ENCODE measurements around the gene CAND1. TPM values are rescaled to one million over a fixed set of nuclear protein-coding genes. Genes with fewer than 3 reads are reported as not detected.

CAND1 gene
- total RNA-seq, 1 donor from 2014 or later, result 284 TPM

GRCh38 chr12:67322580-67322979, 53.4 kb downstream of the CAND1 start:
- Histone ChIP-seq H3K36me3 (no peaks in the 10 kb centered on the region), H3K4me1 (no peaks in the 10 kb centered on the region), H3K79me2 (ENCODE audit: low read depth) (no peaks in the 10 kb centered on the region), H3K9me3 (ENCODE audit: low read depth) (no peaks in the 10 kb centered on the region), H3K4me3 (no peak overlapping the region), H3F3A (ENCODE audit: low read depth) (no peaks in the 10 kb centered on the region), H3K27ac (no peak overlapping the region), H2AFZ (replicated peaks) (no peak overlapping the region), H3K9ac (no peak overlapping the region), H3K4me2 (no peak overlapping the region), H4K20me1 (ENCODE audit: low read depth) (no peaks in the 10 kb centered on the region), H3K27me3 (no peaks in the 10 kb centered on the region)
- TF ChIP-seq EZH2 (IDR thresholded peaks at IDR 0.05), result no peak
- no peak for TF ChIP-seq EZH2phosphoT487 (IDR thresholded peaks at IDR 0.05)
- TF ChIP-seq CTCF (IDR thresholded peaks at IDR 0.05), result no peak
- no peaks in the 10 kb centered on the region for H3K4me1 Mint-ChIP-seq
- no peak overlapping the region for H3K27ac Mint-ChIP-seq
- H3K9me3 Mint-ChIP-seq, result peaks cover 6% of the 10 kb centered on the region
- no peak for DNase-seq (ENCODE audit: low spot score)
- peaks cover 32% of the 10 kb centered on the region for H3K36me3 Mint-ChIP-seq
- no peak overlapping the region for H3K4me3 Mint-ChIP-seq
- peaks cover 2% of the 10 kb centered on the region for H3K27me3 Mint-ChIP-seq (ENCODE audit: insufficient read depth, low read depth)

- H3K4me3 ChIP-seq, result no peak overlapping the region
- H3K79me2 ChIP-seq (ENCODE audit: low read depth), result no peaks in the 10 kb centered on the region
- no peak for DNase-seq (ENCODE audit: low spot score)
- H3K4me1 ChIP-seq, result no peaks in the 10 kb centered on the region
- no peaks in the 10 kb centered on the region for H4K20me1 ChIP-seq (ENCODE audit: low read depth)
- TF ChIP-seq EZH2 (IDR thresholded peaks at IDR 0.05) (no peak), EZH2phosphoT487 (IDR thresholded peaks at IDR 0.05) (no peak), CTCF (IDR thresholded peaks at IDR 0.05) (no peak)
- peaks cover 30% of the 10 kb centered on the region for H3K36me3 Mint-ChIP-seq
- no peaks in the 10 kb centered on the region for H3F3A ChIP-seq (ENCODE audit: low read depth)
- no peak overlapping the region for H3K27ac Mint-ChIP-seq
- H3K36me3 ChIP-seq, result no peaks in the 10 kb centered on the region
- H3K4me3 Mint-ChIP-seq, result no peak overlapping the region
- no peak overlapping the region for H3K4me2 ChIP-seq
- H3K4me1 Mint-ChIP-seq, result no peaks in the 10 kb centered on the region
- no peak overlapping the region for H3K9ac ChIP-seq
- peaks cover 2% of the 10 kb centered on the region for H3K27me3 Mint-ChIP-seq (ENCODE audit: insufficient read depth, low read depth)
- no peaks in the 10 kb centered on the region for H3K9me3 ChIP-seq (ENCODE audit: low read depth)
- no peak overlapping the region for H3K27ac ChIP-seq
- no peak overlapping the region for H2AFZ ChIP-seq (replicated peaks)
- no peaks in the 10 kb centered on the region for H3K27me3 ChIP-seq
- peaks cover 6% of the 10 kb centered on the region for H3K9me3 Mint-ChIP-seq
Observed at GRCh38 chr12:67323007-67323406, 53.8 kb downstream of the CAND1 start.

GRCh38 chr12:67326637-67327036, 57.5 kb downstream of the CAND1 start:
- Histone ChIP-seq H3K4me3 (no peak overlapping the region), H3K36me3 (no peaks in the 10 kb centered on the region), H3K4me2 (no peak overlapping the region), H3K79me2 (ENCODE audit: low read depth) (no peaks in the 10 kb centered on the region), H3K9ac (no peak overlapping the region), H3K27me3 (no peaks in the 10 kb centered on the region), H2AFZ (replicated peaks) (no peak overlapping the region), H3F3A (ENCODE audit: low read depth) (no peaks in the 10 kb centered on the region), H4K20me1 (ENCODE audit: low read depth) (no peaks in the 10 kb centered on the region), H3K4me1 (no peaks in the 10 kb centered on the region), H3K27ac (no peak overlapping the region), H3K9me3 (ENCODE audit: low read depth) (no peaks in the 10 kb centered on the region)
- Mint-ChIP-seq H3K4me3 (no peak overlapping the region), H3K9me3 (peaks cover 6% of the 10 kb centered on the region), H3K36me3 (peaks cover 8% of the 10 kb centered on the region), H3K27ac (no peak overlapping the region), H3K4me1 (no peaks in the 10 kb centered on the region), H3K27me3 (ENCODE audit: insufficient read depth, low read depth) (no peaks in the 10 kb centered on the region)
- no peak for TF ChIP-seq CTCF (IDR thresholded peaks at IDR 0.05)
- no peak for DNase-seq (ENCODE audit: low spot score)

GRCh38 chr12:67327466-67327865, 58.3 kb downstream of the CAND1 start:
- TF ChIP-seq CTCF (IDR thresholded peaks at IDR 0.05) (no peak), EZH2phosphoT487 (IDR thresholded peaks at IDR 0.05) (no peak), EZH2 (IDR thresholded peaks at IDR 0.05) (no peak)
- no peaks in the 10 kb centered on the region for H3F3A ChIP-seq (ENCODE audit: low read depth)
- peaks cover 6% of the 10 kb centered on the region for H3K9me3 Mint-ChIP-seq
- no peaks in the 10 kb centered on the region for H3K9me3 ChIP-seq (ENCODE audit: low read depth)
- no peak overlapping the region for H3K4me3 ChIP-seq
- peaks cover 3% of the 10 kb centered on the region for H3K36me3 Mint-ChIP-seq
- H2AFZ ChIP-seq (replicated peaks), result no peak overlapping the region
- H3K27me3 Mint-ChIP-seq (ENCODE audit: insufficient read depth, low read depth), result no peaks in the 10 kb centered on the region
- no peaks in the 10 kb centered on the region for H3K4me1 ChIP-seq
- H3K9ac ChIP-seq, result no peak overlapping the region
- H3K27ac Mint-ChIP-seq, result no peak overlapping the region
- H3K4me1 Mint-ChIP-seq, result no peaks in the 10 kb centered on the region
- H3K79me2 ChIP-seq (ENCODE audit: low read depth), result no peaks in the 10 kb centered on the region
- H3K36me3 ChIP-seq, result no peaks in the 10 kb centered on the region
- no peak for DNase-seq (ENCODE audit: low spot score)
- no peak overlapping the region for H3K4me2 ChIP-seq
- H4K20me1 ChIP-seq (ENCODE audit: low read depth), result no peaks in the 10 kb centered on the region
- H3K4me3 Mint-ChIP-seq, result no peak overlapping the region
- no peak overlapping the region for H3K27ac ChIP-seq
- H3K27me3 ChIP-seq, result no peaks in the 10 kb centered on the region
